HCT116 (cell line): Measurements from ENCODE around the gene C1orf159. TPM values are rescaled to one million over a fixed set of nuclear protein-coding genes. Genes with fewer than 3 reads are reported as not detected.

Experiments used
- ATAC-seq: fragments of 200-7000 bp; cut with Tn5 transposase; 2 replicates; pipeline ENCODE4 v1.9.1; 2020; ENCODE audit warnings: mild to moderate bottlenecking, moderate library complexity
- BruUV-seq: library from RNA; stranded (reverse); fragments of 400-500 nt; replicated peaks from 2 replicates; lab custom pipeline; 2021; lab: Mats Ljungman, UMichigan
- CTCF ChIA-PET: fragments of 300-600 bp; sonication (Branson Sonifier 250); formaldehyde crosslinking; loops from one replicate; lab custom pipeline; 2021; ENCODE audit warnings: antibody characterized with exemption; lab: Charles Lee
- POLR2A ChIA-PET: fragments of 300-600, 350-600 bp; sonication (Branson Sonifier 250); formaldehyde crosslinking; loops from one replicate; lab custom pipeline; 2021; ENCODE audit warnings: antibody characterized with exemption; lab: Charles Lee
- RAD21 ChIA-PET, 2 experiments: fragments of 300-600 bp; sonication (Branson Sonifier 250); formaldehyde crosslinking; loops; one replicate each; lab custom pipeline; 2023; ENCODE audit warnings: low total read pairs in 2 of 2; ENCODE audit not compliant: uncharacterized antibody in 2 of 2, unreplicated experiment in 2 of 2, low non-redundant PET in 1 of 2; lab: Charles Lee
- DNase-seq: peaks from one replicate; pipeline ENCODE4 v3.0.0-alpha.2; 2010; ENCODE audit warnings: low read depth, low spot score
- H2AFZ ChIP-seq: fragments of 200-600 bp; shearing (Covaris generic), sonication (generic); 2 replicates; pipeline ENCODE4 v1.6.1; 2017; ENCODE audit warnings: low read depth, mixed run types, mixed read lengths, antibody characterized with exemption, low read length; ENCODE audit not compliant: poor library complexity, severe bottlenecking
- H3K27ac ChIP-seq: 2 replicates; pipeline ENCODE4 v1.5.1; 2012; ENCODE audit warnings: low read depth, low read length
- H3K27me3 ChIP-seq: fragments of 200-600 bp; sonication (generic); 2 replicates; pipeline ENCODE4 v1.6.1; 2016; ENCODE audit warnings: mixed run types, low read length, mixed read lengths; ENCODE audit not compliant: insufficient read depth
- H3K36me3 ChIP-seq, 2 experiments: fragments of 200-500 bp in 1 of 2; fragments of 200-600 bp in 1 of 2; sonication (Bioruptor generic) in 1 of 2; sonication (generic) in 1 of 2; 2 replicates each; pipeline versions ENCODE4 v1.5.1 to v1.6.1; 2014 to 2016; ENCODE audit warnings: low read length in 2 of 2, inconsistent platforms in 1 of 2, mixed read lengths in 1 of 2, mixed run types in 1 of 2; ENCODE audit not compliant: insufficient read depth in 2 of 2, control insufficient read depth in 1 of 2
- H3K4me1 ChIP-seq, 2 experiments: fragments of 200-600 bp in 1 of 2; sonication (generic) in 1 of 2; 2 replicates each; pipeline versions ENCODE4 v1.5.1 to v1.6.1; 2012 to 2017; ENCODE audit warnings: low read length in 2 of 2, inconsistent platforms in 1 of 2, mild to moderate bottlenecking in 1 of 2, mixed read lengths in 1 of 2, mixed run types in 1 of 2, moderate library complexity in 1 of 2; ENCODE audit not compliant: insufficient read depth in 2 of 2, control insufficient read depth in 1 of 2
- H3K4me2 ChIP-seq: fragments of 200-600 bp; sonication (generic); 2 replicates; pipeline ENCODE4 v1.6.1; 2017; ENCODE audit warnings: mixed run types, low read length, mixed read lengths
- H3K4me3 ChIP-seq, 2 experiments: fragments of 200-600 bp in 1 of 2; sonication (generic) in 1 of 2; replicated peaks in 1 of 2; 2 replicates each; pipeline ENCODE4 v1.5.1; 2011 to 2016; ENCODE audit warnings: low read length in 2 of 2, control low read depth in 1 of 2, low read depth in 1 of 2, mild to moderate bottlenecking in 1 of 2, mixed read lengths in 1 of 2, mixed run types in 1 of 2
- H3K79me2 ChIP-seq: fragments of 200-600 bp; sonication (generic); 2 replicates; pipeline ENCODE4 v1.6.1; 2017; ENCODE audit warnings: mild to moderate bottlenecking, mixed run types, low read length, moderate library complexity, mixed read lengths; ENCODE audit not compliant: insufficient read depth
- H3K9ac ChIP-seq: fragments of 200-600 bp; sonication (generic); 2 replicates; pipeline ENCODE4 v1.6.1; 2016; ENCODE audit warnings: low read length, mixed read lengths
- H3K9me2 ChIP-seq: fragments of 200-600 bp; sonication (generic), shearing (Covaris generic); 2 replicates; pipeline ENCODE4 v1.6.1; 2017; ENCODE audit warnings: mixed run types, mild to moderate bottlenecking, moderate library complexity; ENCODE audit not compliant: insufficient read depth
- H3K9me3 ChIP-seq, 2 experiments: fragments of 200-500 bp in 1 of 2; fragments of 200-600 bp in 1 of 2; sonication (Bioruptor generic) in 1 of 2; sonication (generic) in 1 of 2; 2 replicates each; pipeline ENCODE4 v1.6.1; 2014 to 2017; ENCODE audit warnings: low read length in 2 of 2, mixed read lengths in 2 of 2, inconsistent platforms in 1 of 2, low read depth in 1 of 2, mild to moderate bottlenecking in 1 of 2, mixed run types in 1 of 2, moderate library complexity in 1 of 2; ENCODE audit not compliant: control insufficient read depth in 1 of 2, insufficient read depth in 1 of 2
- H4K20me1 ChIP-seq: fragments of 200-600 bp; sonication (generic), shearing (Covaris generic); 2 replicates; pipeline ENCODE4 v1.6.1; 2017; ENCODE audit warnings: mixed run types, mild to moderate bottlenecking, moderate library complexity; ENCODE audit not compliant: insufficient read depth
- POLR2A ChIP-seq: IDR thresholded peaks from 2 replicates; pipeline ENCODE4 v1.7.0; 2011; ENCODE audit warnings: borderline replicate concordance; ENCODE audit not compliant: insufficient read depth, insufficient read length; ENCODE audit errors: extremely low read depth
- SP1 ChIP-seq: IDR thresholded peaks from 2 replicates; pipeline ENCODE4 v1.6.1; 2012; ENCODE audit warnings: low read depth
- ZFX ChIP-seq: fragments of 450-650 bp; IDR thresholded peaks from 2 replicates; pipeline ENCODE4 v1.6.1; 2017
- intact Hi-C: fragments of 100-400 bp; cut with micrococcal nuclease; formaldehyde crosslinking; loops from 2 replicates; pipeline ENCODE4 v1.10.0; 2022
- total RNA-seq: library from RNA; stranded (reverse); gene quantifications from one replicate; pipeline ENCODE4 v1.2.1, GENCODE V29; 2021; ENCODE audit not compliant: unreplicated experiment
- TF ChIP-seq, protein P1 (sequence below): IDR thresholded peaks from 2 replicates; pipeline ENCODE4 v1.6.1; 2011; ENCODE audit warnings: mild to moderate bottlenecking, low read length, moderate library complexity; ENCODE audit not compliant: insufficient replicate concordance; ENCODE audit errors: extremely low read depth
- TF ChIP-seq, protein P2 (sequence below), 3 experiments: fragments of 200-600 bp in 1 of 3; sonication (generic) in 1 of 3; IDR thresholded peaks in 2 of 3; conservative IDR thresholded peaks in 1 of 3; 2 replicates each; pipeline ENCODE4 v1.5.1; 2012 to 2017; ENCODE audit warnings: low read depth in 2 of 3, low read length in 2 of 3, antibody characterized with exemption in 1 of 3, borderline replicate concordance in 1 of 3, control low read depth in 1 of 3, mild to moderate bottlenecking in 1 of 3, mixed read lengths in 1 of 3, mixed run types in 1 of 3, moderate library complexity in 1 of 3; ENCODE audit not compliant: insufficient read depth in 1 of 3

C1orf159 gene
- total RNA-seq, 1 experiment from 2014 or later: 22.7 TPM

DNA sequence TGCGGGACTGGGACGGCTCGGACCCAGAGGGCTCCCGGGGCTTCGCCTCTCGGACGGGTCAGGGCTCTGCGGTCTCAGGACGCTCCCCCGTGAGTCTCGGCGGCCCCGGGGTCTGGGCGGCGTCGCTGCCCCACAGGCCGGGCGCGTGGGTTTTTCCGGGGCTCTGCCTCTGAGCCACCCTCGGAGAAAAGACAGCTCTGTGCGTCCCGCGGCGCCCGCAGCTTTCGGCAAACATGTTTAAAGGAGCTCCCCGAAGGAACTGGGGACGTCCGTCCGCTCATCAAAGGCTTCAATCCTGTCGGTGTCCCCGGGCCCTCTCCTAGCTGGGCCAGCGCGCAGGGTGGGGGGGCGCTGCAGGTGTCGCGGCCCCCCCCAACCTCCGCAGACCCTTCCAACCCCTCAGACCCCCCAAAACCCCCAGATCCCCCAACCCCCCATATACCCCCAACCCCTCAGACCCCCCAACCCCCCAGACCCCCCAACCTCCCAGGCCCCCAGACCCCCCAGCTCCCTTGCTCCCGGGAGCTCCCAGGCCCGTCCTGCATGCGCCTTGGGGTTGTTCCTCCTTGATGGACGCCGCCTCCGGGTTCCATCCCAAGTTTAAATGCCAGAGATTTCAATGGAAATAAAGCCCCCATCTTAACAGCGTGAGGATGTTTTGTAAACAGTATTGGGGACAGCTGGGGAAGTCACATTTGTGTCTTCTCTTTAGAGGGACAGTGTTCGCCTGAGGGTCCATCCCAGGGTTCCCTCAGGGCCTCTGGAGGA lies 996 bp upstream of the C1orf159 start:
- H2AFZ ChIP-seq: no peak overlapping the region
- peak overlapping the region; percentile 60 for H3K9ac ChIP-seq
- no peaks in the 10 kb centered on the region for H3K27me3 ChIP-seq
- DNase-seq (no peak), ATAC-seq (no peak)
- POLR2A ChIA-PET: no interaction called here
- H3K27ac ChIP-seq: peak overlapping the region; percentile 44; the same call in 1 of the 2 replicates
- no peak for TF ChIP-seq ZFX
- TF ChIP-seq POLR2A: no peak
- TF ChIP-seq, protein P1, sequence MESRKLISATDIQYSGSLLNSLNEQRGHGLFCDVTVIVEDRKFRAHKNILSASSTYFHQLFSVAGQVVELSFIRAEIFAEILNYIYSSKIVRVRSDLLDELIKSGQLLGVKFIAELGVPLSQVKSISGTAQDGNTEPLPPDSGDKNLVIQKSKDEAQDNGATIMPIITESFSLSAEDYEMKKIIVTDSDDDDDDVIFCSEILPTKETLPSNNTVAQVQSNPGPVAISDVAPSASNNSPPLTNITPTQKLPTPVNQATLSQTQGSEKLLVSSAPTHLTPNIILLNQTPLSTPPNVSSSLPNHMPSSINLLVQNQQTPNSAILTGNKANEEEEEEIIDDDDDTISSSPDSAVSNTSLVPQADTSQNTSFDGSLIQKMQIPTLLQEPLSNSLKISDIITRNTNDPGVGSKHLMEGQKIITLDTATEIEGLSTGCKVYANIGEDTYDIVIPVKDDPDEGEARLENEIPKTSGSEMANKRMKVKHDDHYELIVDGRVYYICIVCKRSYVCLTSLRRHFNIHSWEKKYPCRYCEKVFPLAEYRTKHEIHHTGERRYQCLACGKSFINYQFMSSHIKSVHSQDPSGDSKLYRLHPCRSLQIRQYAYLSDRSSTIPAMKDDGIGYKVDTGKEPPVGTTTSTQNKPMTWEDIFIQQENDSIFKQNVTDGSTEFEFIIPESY: no peak
- TF ChIP-seq SP1: no peak
- TF ChIP-seq, protein P2, sequence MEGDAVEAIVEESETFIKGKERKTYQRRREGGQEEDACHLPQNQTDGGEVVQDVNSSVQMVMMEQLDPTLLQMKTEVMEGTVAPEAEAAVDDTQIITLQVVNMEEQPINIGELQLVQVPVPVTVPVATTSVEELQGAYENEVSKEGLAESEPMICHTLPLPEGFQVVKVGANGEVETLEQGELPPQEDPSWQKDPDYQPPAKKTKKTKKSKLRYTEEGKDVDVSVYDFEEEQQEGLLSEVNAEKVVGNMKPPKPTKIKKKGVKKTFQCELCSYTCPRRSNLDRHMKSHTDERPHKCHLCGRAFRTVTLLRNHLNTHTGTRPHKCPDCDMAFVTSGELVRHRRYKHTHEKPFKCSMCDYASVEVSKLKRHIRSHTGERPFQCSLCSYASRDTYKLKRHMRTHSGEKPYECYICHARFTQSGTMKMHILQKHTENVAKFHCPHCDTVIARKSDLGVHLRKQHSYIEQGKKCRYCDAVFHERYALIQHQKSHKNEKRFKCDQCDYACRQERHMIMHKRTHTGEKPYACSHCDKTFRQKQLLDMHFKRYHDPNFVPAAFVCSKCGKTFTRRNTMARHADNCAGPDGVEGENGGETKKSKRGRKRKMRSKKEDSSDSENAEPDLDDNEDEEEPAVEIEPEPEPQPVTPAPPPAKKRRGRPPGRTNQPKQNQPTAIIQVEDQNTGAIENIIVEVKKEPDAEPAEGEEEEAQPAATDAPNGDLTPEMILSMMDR (IDR thresholded peaks at IDR 0.05 in 2 of 3, conservative IDR thresholded peaks at IDR 0.05 in 1 of 3; ENCODE audit: borderline replicate concordance in 1 of 3, insufficient read depth in 1 of 3, low read depth in 2 of 3, low read length in 2 of 3): no peak
- H3K79me2 ChIP-seq: peaks cover 29% of the 10 kb centered on the region
- RAD21 ChIA-PET: interaction anchor here in 1 of 2 experiments (0.9 kb wide), 1 partner anchor 37 kb away, joined by 3 read pairs; no protein-coding TSS in a partner anchor
- H3K36me3 ChIP-seq: peaks cover 0 to 10% of the 10 kb centered on the region in 2 experiments; a peak in 2 of 4 replicates
- no peaks in the 10 kb centered on the region for H3K9me2 ChIP-seq
- H3K4me1 ChIP-seq: peaks cover 3 to 12% of the 10 kb centered on the region in 2 experiments; a peak in 3 of 4 replicates
- no peaks in the 10 kb centered on the region for H4K20me1 ChIP-seq
- H3K9me3 ChIP-seq: no peaks in the 10 kb centered on the region
- peak overlapping the region; percentile 57 to 74 for H3K4me3 ChIP-seq
- intact Hi-C loops: loop anchor here (5.0 kb wide), 1 partner anchor 140 kb away; no protein-coding TSS in a partner anchor
- H3K4me2 ChIP-seq: peak overlapping the region; percentile 90
- BruUV-seq: no TSS peak
- CTCF ChIA-PET: no interaction called here
